Epithelial cell of esophagus (primary cell): ENCODE results near the gene PMFBP1.

Experiments used
- DNase-seq: peaks from one replicate; pipeline ENCODE4 v3.0.0; 2010; ENCODE audit warnings: low read depth
- H3K4me3 ChIP-seq: 2 replicates; pipeline ENCODE4 v1.5.1; 2011; ENCODE audit warnings: mild to moderate bottlenecking, low read length, control low read depth
- CTCF ChIP-seq: IDR thresholded peaks from 2 replicates; pipeline ENCODE4 v1.5.1; 2011; ENCODE audit warnings: low read depth, mild to moderate bottlenecking, low read length, control low read depth, inconsistent platforms; ENCODE audit not compliant: insufficient read depth; ENCODE audit errors: missing control alignments

The PMFBP1 gene

GRCh38 chr16:72189865-72190371, 18.0 kb upstream of the PMFBP1 start:
- TF ChIP-seq CTCF = no peak
- no peak overlapping the region for H3K4me3 ChIP-seq
- DNase-seq = peak; percentile 66

GRCh38 chr16:72188541-72188940, 16.6 kb upstream of the PMFBP1 start:
- no peak overlapping the region for H3K4me3 ChIP-seq
- no peak for DNase-seq
- no peak for TF ChIP-seq CTCF

DNA sequence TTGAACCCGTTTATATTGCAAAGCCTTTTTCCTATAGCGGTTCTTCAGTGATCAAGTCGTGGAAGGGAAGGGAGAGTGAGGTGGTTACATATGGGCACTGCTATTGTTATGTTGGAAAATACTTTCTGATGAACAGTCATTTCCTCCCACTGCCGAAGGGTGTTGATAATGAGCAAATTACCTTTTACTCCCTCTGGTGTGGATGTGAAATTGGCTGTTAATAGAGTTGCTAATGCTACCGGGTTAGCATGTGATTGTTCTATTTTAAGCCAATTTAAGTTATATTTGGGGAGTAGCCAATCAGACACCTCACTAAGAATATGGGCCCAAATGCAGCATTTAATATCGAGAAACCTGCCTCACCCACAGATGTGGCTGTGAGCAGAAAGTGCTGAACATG, 15.6 kb upstream of the PMFBP1 start:
- no peak for DNase-seq
- TF ChIP-seq CTCF = no peak
- no peak overlapping the region for H3K4me3 ChIP-seq

DNA sequence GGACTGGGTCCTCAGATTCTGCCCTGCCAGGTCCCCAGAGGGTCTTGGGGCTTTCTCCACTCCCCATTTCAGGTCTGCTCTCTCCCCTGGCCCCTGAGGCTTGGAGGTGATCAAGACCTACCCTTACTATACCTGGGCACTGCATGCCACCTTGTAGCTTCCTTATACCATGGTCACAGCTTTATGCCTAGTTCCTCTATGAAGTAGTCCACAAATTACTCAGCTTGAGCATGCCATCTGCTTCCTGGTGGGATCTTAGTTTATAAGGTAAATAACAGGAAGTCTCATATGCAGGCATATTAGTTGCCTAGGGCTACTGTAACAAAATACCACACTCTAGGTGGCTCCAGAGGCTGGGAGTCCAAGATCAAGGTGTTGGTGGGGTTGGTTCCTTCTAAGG, 11.0 kb upstream of the PMFBP1 start:
- no peak for DNase-seq
- no peak overlapping the region for H3K4me3 ChIP-seq
- no peak for TF ChIP-seq CTCF

DNA sequence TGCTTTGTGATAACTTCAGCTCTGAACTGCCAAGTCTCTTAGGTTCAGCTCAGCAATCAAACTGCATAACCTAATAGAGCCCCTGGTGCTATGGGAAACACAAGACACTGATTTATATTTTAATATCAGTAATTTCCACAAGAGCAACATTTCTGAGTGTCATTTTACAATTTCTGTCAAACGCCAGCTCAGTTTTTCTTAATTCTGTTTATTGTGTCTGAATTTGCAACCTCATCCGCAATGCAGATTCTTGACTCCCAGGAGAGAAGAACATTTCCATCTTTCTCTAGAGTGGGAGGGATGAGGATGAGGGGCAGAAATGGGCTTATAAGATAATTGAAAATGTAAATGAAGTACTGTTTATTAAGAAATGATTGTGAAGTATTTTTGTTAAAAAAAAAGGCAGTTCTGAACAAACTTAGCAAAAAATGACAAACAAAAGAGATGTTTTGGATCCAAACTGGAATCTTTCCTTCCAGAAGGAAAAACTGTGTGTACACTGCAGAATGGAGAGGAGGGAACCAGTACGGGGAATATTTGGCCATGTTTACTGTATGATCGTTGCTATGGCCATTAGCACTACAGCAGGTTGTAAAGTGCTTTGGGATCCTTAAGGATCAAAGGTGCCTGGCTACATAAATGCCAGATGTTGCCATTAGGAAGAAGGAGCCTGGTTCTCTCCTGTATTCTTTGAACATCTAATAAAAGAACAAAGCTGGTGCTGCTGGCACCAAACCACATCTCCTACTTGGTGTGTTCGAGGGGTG, 7.4 kb upstream of the PMFBP1 start:
- no peak overlapping the region for H3K4me3 ChIP-seq
- no peak for TF ChIP-seq CTCF
- DNase-seq = no peak

DNA sequence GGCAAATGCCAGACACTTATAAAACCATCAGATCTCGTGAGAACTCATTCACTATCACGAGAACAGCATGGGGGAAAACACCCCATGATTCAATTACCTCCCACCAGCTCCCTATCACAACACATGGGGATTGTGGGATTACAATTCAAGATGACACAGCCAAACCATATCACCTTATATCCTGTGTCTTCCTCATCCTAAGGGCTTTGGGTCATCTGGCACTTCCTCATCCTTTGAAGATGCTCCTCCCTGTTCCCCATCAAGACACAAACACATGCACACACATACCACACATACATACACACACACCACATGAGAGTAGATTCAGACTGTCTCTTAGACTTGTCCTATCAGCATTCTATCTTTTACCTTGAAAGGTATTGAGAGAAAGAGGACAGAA, 2.8 kb upstream of the PMFBP1 start:
- no peak for TF ChIP-seq CTCF
- no peak for DNase-seq
- no peak overlapping the region for H3K4me3 ChIP-seq

DNA sequence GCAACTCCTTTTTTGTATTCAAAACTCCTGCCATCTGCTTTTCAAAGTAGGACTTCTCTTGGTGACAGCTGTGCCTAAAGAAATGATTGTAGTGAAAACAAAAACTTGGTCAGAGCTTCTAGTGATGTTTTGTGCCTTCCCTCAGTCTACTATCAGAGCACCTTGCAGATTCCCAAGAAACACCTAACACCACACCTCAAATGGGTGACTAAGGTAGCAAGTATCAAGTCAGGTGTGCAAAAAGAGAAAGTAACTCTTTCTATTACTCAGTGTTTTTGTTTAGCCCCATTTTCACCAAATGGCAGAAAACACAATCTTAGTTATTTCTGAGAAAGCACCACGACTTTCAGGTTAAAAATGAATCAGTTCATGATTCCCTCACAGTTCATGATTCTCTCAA, 2.0 kb upstream of the PMFBP1 start:
- no peak for TF ChIP-seq CTCF
- H3K4me3 ChIP-seq = no peak overlapping the region
- DNase-seq = peak; percentile 20
